C1 segment of cervical spinal cord (tissue), 14 donors: ENCODE measurements around the gene COPB2.
A peak's percentile ranks its signal among the peaks of the same experiment; 100 is the strongest.
"Not testable (repeated sequence)": the region's sequence is repeated elsewhere in the genome, so short reads cannot be mapped to it uniquely, and the experiment has no call there.

ENCODE experiments used
- DNase-seq, 14 donors: peaks; one replicate each; lab custom pipeline; 2025; lab: John Stamatoyannopoulos, UW

COPB2 gene

DNA sequence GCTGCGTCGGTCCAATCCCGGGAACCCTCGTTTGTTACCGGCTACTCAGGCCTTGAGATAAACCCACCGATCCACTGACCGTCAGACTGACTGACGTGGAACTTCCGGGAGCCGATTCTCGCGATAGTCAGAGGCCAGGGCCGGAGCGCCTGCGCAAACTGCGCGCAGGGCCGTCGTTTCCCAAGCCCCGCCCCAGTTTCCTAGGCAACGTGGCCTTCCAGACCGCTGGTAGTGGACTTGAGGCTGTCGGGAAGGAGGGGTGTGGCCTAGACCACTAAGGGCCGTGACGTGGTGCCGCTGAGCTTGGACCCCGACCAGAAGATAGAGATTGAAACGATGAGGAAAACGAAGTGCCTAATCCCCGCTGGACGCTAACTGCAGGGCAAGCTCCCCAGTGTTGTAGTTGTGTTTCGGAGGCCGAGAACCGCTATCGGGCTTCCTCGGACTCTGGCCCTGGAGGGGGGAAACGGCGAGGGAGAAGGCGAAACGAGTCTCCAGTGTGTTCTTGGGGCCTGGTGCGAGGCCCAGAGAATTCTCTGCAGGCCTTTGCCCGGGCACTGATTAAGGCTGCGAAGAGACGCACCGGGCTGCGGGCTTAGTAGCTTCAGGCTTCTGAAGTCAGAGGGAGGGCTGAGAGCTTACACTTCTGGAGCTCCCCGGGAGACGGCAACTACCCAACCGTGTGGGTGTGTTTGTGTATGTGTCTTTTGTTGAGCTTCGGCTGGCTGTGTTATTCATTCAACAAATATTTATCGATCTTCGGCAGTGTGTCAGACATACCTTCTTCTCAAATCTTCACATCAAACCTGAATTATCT is at the start of gene COPB2:
TSS of gene COPB2 (minus strand) at position 96 of the 817 bp plus-strand sequence. CDS start 97 bp downstream, outside the sequence.
- DNase-seq: peak; percentile 86 to 99 (median 97)

DNA sequence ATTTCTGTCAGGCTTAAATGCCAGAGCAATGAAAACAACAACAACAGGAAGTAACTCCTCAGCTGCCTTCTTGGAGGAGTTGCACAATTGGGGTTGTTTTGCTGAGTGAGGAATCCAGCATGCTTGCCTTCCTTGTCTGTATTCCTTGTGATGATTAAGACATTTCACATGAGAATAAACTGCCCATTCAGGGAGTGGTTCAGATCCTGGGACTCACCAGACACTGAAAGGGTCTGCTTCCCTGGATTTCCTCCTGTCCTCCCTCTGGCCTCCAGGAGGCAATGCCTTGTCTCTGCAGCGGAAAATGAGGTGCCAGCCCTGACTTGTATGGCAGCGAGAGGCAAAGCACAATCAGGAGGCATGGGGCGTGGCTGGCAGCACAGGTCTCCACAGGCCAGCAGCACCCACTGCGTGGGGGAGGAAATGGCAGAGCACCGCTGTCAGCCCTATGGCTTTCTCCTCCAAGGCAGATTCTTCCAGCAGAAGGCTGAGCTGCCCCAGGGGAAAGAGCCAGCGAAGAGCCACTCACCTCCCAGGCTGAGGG is 45.4 kb upstream of the COPB2 start:
- DNase-seq: no peak

DNA sequence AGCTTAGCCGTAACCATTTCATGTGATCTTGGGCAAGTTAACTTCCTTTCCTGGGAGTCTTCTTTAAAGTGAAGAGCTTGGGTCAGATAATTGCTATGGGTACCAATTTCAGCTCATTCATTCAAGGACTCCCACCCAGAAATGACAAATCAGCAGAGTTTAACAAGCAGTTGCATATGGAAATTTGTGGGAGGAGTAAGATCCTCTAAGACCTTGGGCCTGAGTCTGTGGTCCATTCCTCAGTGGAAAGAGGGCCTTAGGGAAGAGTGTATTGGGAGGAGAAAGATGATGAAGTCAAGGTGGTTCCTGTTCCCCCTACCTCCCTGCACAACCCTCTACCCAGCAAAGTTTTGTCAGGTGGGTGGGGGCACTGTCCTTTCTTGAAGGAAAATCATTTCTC is 44.8 kb upstream of the COPB2 start:
- no peak for DNase-seq

DNA sequence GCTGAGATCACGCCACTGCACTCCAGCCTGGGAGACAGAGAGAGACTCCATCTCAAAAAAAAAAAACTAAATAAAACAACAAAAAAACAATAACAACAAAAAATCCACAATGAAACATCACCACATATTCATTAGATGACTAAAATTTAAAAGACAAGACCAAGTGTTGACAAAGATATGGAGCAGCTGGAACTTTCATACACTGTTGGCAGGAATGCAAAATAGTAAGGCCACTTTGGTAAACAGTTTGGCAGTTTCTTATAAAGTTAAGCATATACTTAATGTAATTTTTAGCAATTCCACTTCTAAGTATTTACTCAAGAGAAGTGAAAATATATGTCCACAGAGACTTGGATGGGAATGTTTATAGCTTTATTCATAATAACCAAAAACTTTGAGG is 43.6 kb upstream of the COPB2 start:
- no peak for DNase-seq

DNA sequence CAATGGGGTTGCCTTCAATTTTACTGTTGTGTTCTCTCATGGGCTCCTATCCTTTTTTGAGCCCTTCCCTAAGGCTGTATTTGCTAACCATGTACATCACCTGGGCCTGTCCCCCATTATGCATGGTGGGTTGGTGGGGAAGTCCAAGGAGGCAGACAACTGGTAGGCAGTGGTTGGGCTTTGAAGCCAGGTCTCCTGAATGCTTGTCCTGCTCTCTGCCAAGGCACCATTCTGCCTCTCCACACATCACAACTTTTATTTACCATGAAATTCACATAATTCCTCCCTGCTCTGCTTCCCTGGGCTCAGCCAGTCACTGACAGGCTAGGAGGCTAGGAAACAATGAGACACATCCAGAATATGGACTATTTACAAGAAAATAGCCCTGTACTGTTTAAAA is 41.0 kb upstream of the COPB2 start:
- DNase-seq: no peak

DNA sequence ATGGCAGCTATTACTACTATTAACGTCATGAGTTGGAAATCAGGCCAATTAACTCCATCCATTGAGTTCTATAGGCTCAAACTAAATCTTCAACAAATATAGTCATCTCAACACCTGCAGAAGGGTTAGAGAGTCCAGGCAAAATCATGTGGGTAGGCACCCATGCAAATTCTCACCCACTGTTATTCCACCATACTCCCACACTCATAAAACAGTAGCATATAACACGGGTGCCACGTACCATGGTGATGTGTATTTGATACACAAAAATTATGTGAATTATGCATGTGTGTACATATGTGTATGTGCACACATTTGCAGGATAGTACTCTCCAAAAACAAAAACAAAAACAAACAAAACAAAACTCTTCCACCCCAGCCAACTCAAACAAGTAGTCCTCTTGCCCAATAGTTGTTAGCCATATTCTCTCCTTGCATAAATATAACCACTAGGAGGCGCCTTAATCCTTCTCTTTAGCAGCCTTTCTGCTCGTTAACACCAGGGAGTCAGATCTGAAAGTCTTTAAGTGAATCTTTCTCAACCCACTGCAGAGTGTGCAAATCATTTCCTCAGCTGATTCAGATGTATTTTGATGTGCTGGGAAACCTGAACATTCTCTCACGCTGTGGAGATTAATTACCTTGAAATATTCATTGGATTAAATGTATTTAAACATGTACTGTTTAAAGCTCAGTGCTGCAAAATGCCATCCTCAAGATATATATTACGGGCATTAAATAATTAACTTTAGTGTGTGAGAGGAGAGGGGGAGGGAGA is 38.0 kb upstream of the COPB2 start:
- peak in 1 of 14 donors; percentile 17 for DNase-seq

DNA sequence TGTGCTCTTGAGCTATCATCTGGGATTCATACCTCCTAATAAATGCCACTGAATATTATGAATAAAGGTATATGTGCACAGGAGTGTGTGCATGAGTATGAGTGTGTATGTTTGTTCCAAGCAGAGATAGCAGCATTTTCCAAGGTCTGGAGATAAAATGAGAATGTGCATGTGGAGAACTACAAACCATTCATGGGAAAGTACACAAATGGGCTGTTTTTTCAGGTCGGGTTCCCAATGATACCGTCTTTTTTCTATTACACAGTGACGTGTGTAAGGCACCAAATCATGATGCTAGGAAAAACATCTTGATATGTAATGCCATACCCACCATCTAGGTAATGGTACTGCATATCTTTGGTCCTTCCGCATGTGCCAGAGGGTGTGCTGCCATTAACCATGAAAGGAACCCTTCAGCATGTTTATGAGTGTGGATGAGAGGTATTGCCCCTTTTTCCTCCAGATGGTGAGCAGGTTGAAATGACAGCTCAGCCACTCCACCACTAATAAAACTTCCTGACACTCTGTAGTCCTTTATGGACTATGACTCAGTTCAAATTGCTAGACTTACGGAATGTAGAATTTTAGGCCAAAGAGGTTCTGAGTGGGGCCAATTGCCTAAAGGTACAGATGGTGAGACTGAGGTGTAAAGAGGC is 36.4 kb upstream of the COPB2 start:
- no peak for DNase-seq

DNA sequence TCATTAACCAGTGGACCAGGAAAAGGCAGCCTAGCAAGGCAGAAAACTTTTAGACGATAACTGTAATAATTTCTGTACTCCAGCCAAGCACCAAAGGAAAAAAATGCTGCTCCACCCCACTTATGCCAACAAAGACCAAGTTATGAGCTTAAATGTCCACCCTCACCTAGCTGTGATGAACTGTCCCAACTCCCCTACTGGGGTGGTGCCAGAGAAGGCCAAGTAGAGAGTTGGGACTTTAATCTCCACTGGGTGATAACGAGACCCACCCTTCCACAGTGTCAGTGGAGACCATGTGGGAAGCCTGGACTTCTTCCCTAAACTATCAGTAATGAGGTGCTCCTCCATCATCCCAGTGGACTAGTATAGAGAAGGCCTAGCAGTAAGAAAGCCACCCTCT is 33.8 kb upstream of the COPB2 start:
- no peak for DNase-seq

DNA sequence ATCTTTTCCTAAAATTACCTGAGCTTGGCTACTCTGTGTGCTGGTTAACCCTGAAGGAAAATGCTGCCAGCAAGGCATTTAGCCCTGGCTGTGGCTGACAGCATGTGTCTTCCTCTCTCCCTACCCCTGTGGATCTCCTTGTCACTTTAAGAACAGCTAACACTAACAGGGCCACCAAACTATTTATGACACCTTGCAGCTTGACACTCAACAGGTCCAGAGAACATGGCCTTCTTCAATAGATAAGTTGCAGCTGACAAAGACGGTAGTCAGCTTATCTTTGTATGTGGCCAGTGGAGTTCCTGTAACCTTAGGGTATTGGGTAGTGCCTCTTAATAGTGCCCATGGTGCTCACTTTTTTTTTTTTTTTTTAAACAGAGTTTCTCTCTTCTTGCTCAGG is 32.0 kb upstream of the COPB2 start:
- DNase-seq: no peak

DNA sequence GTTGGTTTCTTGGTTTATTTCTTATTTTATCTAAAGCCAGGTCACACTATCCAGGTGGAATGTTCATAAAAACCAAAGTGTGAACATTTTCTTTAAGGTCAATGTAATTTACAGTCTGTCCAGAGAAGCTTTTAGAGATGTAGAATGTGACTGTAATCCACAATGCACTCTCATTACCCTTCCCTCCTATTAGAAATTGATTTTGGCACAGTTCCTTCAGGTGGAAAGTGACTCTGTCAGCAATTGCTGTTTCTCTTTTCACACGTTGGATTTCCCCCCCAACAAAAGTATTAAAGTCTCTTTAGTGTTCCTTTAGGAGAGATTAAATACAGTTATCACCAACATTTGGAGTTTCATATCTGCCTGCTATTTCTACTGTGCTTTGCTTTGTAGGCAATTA is 31.6 kb upstream of the COPB2 start:
- DNase-seq: no peak

DNA sequence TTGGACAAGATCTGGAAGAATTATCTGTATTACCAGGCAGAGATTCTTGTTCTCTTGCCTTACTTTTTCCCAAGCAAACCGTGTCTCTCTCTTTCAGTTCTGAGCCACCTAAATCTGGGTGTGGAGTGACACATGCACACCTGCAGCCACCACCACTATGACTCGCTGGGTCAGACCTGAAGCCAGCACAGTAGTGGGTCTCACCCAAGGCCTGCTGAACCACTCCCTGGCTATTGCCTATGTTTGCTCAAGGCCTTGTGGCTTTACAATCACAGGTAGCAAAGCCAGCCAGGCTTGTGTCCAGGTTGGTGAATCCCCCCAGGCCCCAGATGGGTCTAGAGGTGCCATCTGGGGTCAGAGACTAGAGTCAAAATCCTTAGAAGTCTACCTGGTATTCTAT is 28.7 kb upstream of the COPB2 start:
- DNase-seq: no peak

DNA sequence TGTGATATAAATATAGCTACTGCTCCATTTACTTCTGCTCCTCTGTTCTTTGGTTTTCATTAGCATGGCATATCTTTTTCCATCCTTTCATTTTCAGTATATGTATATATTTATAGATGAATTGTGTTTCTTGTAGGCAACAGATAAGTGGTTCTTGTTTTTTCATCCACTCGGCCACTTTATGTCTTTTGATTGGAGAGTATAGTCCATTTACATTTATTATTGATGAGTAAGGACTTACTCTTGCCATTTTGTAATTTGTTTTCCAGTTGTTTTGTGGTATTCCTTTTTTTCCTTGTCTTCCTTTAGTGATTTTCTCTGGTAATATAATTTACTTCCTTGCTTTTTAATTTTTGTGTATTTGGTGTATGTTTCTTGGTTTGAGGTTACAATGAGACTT is 26.8 kb upstream of the COPB2 start:
- DNase-seq: no peak

DNA sequence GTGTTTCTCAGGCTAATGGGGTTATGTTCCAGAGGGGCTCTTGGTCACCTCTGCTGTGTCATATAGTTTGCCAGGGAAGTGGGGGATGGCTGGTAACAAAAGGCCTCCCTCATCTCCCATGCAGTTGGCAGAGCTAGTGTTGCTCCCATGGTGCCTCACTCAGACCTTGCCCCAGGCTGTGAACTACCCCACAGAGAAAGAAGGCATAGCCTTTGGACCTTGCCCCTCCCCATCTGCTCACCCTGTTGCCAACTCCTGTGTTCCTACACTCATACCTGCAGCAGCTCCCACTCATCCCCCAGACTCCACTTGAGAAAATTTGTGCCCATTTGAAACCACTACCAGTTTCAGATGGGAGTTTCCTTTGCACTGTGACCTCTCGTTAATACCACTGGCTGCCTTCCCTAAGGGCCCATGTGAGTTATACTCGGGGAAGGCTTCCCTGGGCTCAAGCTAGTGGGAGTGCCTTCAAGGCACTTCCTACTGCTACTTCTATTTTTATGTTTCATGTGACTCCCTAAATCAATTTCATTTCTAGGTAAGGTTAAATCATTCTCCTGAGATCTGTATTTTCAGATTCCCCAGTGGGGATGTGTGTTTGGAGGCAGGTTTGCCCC is 25.3 kb upstream of the COPB2 start:
- no peak for DNase-seq

DNA sequence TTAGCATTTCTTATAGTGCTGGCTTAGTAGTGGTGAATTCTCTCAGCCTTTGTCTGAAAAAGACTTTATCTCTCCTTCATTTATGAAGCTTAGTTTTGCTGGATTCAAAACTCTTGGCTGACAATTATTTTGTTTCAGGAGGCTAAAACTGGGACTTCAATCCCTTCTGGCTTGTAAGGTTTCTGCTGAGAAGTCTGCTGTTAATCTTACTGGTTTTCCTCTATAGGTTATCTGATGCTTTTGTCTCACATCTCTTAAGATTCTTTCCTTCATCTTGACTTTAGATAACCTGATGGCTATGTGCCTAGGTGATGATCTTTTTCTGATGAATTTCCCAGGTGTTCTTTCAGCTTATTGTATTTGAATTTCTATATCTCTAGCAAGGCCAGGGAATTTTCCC is 23.4 kb upstream of the COPB2 start:
- not testable (repeated sequence) for DNase-seq

DNA sequence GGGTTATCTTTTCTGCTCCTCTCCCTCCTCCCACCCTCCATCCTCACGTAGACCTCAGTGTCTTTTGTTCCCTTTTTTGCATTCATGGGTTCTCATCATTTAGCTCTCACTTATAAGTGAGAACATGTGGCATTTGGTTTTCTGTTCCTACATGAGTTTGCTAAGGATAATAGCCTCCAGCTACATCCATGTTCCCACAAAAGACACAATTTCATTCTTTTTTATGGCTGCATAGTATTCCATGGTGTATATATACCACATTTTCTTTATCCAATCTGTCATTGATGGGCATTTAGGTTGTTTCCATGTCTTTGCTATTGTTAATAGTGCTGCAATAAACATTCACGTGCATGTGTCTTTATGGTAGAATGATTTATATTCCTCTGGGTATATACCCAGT is 11.7 kb upstream of the COPB2 start:
- DNase-seq: not testable (repeated sequence)

DNA sequence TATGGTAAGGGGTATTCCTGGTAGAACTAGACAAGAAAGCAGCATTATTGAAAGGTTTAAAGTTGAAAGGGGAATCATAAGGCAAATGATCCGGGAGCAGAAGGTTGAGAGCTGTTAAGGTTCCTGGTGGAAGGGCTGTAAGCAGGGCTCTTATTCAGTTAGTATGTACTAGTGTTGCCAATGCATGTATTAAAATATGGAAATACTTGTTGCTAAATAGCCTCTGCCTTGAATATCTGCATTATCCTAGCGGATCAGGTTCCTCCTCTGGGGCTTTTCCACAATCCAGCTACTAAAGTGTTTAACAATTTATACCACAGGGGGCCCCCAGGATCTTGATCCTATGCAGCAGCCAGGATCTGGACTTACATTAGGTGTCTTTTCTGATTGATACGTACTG is 7.3 kb upstream of the COPB2 start:
- DNase-seq: no peak

DNA sequence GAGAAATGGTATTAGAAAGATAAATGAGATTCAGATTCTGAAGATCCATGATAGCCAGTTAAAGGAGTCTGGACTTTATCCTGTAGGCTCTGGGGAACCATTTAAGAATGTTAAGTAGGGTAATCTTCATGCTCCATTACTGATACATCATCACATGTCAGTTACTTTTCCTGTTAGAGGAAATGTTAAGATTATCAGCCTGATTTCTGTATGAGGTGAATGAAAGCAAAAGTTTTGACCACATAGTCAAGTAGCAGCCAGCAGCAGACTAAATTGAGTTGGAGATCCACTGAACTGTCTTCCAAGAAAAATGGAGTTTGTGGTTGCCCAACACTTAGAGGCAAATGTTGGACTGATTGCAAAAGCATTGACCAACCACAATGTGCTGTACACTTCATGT is 4.7 kb upstream of the COPB2 start:
- no peak for DNase-seq

DNA sequence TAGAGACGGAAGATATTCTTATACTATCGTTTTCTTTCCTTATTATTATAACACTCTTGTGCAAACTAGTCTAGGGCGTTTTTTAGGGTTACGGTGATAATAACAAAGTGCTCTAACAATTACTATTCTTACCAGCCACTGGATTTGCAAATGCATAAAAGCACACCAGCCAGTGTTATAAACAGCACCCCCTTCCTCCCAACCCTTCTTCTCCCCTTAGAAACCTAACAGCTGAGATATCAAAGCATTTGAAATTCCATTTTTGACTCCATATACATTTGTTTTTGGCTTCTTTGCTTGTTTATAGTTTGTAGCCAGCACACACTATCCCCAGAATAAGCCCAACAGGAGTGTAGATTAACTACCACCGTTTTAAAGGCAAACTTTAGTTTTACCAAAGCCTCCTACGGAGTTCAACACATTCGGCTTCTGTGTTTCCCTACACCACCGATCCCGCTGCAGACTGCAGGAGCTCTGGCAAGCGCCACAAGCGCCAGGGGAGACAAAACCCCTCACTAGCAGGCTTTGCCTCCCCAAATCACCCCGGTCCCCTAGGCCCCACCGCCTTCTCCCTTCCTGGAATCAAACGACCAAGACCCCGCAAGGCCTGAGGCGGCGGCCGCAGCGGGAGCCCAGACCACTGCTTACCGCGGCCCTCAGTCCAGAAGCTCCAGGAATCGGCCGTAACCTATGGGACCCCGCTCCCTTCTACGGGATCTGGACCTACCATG is 461 bp downstream of the COPB2 start:
- DNase-seq: peak in 1 of 14 donors; percentile 17

DNA sequence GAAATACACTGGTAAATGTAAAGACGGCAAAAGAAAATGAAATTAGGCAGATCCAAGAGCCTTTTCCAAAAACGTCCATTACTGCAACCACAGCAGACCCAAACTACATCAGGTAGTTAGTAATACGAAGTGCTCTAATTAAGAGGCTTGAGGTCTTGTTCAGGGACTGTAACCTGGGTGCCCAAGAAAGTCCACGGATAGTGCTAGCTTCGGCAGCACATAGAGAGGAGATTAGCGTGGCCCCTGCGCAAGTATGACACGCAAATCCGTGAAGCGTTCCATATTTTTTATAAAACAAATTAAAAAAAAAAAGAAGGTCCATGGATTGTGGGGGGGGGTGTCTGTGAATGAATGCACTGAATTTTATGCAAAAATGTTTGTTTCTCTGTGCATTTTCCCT is 1.4 kb downstream of the COPB2 start:
- no peak for DNase-seq

DNA sequence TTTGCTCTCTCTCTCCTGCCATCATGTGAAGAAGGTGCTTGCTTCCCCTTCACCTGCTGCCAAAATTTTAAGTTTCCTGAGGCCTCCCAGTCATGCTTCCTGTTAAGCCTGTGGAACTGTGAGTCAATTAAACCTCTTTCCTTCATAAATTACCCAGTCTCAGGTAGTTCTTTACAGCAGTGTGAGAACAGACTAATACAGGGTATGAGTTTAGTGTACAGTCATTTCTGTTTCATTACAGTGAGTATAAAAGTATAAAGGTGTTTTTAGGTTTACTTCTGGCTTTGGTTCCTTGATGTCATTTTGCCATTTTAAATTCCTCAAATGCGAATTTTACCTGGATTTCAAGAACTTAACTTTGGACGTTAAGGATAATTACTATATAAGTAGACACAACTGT is 7.2 kb downstream of the COPB2 start:
- DNase-seq: not testable (repeated sequence)

DNA sequence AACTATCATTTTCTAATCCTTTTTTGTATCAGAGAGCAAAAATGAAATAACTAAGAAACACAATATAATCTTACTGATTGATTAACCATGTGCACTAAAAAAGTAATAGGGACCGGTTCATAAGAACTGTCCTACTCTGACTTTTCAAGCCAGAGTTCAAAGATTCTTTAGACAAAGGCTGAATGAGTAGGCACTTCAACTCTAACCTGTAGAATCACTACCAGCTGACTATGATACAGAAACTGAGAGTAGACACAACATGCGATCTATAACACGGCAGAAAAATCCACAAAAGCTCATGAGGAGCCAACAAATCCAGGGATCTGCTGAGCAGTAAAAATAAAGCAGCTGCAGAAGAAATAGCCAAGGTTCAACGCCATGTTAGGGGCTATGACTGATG is 8.9 kb downstream of the COPB2 start:
- DNase-seq: no peak
